ENCODE results near the gene ABCA4.

The ABCA4 gene

DNA sequence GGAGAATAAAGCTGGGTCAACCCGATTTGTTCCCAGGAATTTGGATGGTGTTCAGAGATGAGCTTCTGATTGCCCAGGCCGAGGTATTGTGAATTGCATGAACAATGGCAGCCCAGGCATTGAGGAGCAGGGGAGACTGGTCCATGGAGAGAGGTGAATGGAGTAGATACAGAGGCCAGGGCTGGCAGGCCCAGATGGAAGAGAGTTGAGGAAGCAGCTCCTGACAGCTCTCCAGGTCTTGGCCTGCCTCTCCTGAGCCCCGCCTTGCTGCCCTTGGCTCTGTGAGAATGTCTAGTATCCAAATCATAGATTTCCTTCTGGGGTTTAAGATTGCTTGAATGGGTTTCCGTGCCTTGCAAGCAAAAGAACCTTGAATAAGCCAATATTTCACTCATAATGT is 11.5 kb downstream of the ABCA4 start:
- Histone ChIP-seq H2AFZ (ENCODE audit: low read length) (no peak overlapping the region), H2BK5ac (ENCODE audit: low read length) (no peak overlapping the region), H2BK120ac (ENCODE audit: low read depth, low read length) (no peak overlapping the region), H3K4me2 (ENCODE audit: insufficient read depth, low read length, poor library complexity, severe bottlenecking) (no peak overlapping the region), H3K23ac (ENCODE audit: low read depth, low read length, poor library complexity) (no peak overlapping the region), H3K9ac (ENCODE audit: low read depth, low read length, poor library complexity) (no peak overlapping the region), H2BK12ac (ENCODE audit: low read length) (no peak overlapping the region), H3K79me1 (ENCODE audit: low read depth, low read length) (no peaks in the 10 kb centered on the region), H3K14ac (ENCODE audit: low read length) (no peak overlapping the region), H2BK15ac (ENCODE audit: low read length) (no peak overlapping the region), H2AK5ac (ENCODE audit: low read depth, low read length) (peak overlapping the region; percentile 15), H4K8ac (ENCODE audit: low read depth, low read length) (no peak overlapping the region), H3K27me3 (ENCODE audit: control insufficient read depth in 3 of 3, insufficient read depth in 3 of 3, low read depth in 1 of 3, low read length in 3 of 3) (peaks cover 0 to 2% (median 0%) of the 10 kb centered on the region in 3 experiments), H3K27ac (replicated peaks; ENCODE audit: low read length) (no peak overlapping the region), H3K4me3 (ENCODE audit: low read length in 2 of 2) (no peak overlapping the region), H3K9me3 (replicated peaks in 1 of 2; ENCODE audit: control insufficient read depth in 2 of 2, insufficient read depth in 1 of 2, low read depth in 1 of 2, low read length in 2 of 2) (peaks cover 0 to 2% of the 10 kb centered on the region in 2 donors), H3K4ac (ENCODE audit: low read length) (no peak overlapping the region), H4K91ac (ENCODE audit: low read depth, low read length, poor library complexity) (no peak overlapping the region), H3K4me1 (ENCODE audit: control insufficient read depth in 2 of 2, insufficient read depth in 1 of 2, low read depth in 1 of 2, low read length in 2 of 2) (peaks cover 10 to 15% of the 10 kb centered on the region in 2 donors), H3K18ac (ENCODE audit: low read length) (peak overlapping the region; percentile 76), H3K36me3 (replicated peaks in 1 of 2; ENCODE audit: control insufficient read depth in 2 of 2, insufficient read depth in 2 of 2, low read length in 2 of 2) (no peaks in the 10 kb centered on the region)
- DNase-seq (ENCODE audit: low spot score) = no peak
- no CpG with 5 or more reads among the region's 4 CpGs for WGBS, 2 donors (ENCODE audit: extremely low coverage in 2 of 2, insufficient read length in 2 of 2, insufficient replicate concordance in 1 of 2)

DNA sequence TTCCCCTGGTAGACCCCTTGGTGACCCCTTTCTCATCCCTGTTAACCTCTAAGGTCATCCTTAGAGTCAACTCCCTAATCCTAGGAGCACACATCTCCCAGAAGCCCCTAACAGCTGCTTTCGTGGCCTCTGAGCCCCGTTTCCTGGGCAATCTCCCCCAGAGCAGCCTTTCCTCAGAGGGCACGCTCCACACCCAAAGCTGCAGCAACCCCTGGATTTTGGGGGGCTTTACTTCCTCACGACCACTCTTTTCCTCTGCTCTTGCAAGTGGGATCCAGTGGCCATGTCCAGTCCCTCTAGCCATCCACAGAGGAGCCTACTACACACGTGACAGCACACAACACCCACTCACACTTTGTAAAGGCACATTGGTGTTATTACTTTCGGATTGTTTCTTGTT is 13.8 kb downstream of the ABCA4 start:
- H2BK120ac ChIP-seq (ENCODE audit: low read depth, low read length) = no peak overlapping the region
- peak overlapping the region; percentile 9 for H3K18ac ChIP-seq (ENCODE audit: low read length)
- no peak overlapping the region for H3K23ac ChIP-seq (ENCODE audit: low read depth, low read length, poor library complexity)
- no peak for DNase-seq (ENCODE audit: low spot score)
- H3K4me3 ChIP-seq (ENCODE audit: low read length in 2 of 2) = no peak overlapping the region
- peaks cover 0 to 2% of the 10 kb centered on the region in 2 donors for H3K9me3 ChIP-seq (replicated peaks in 1 of 2; ENCODE audit: control insufficient read depth in 2 of 2, insufficient read depth in 1 of 2, low read depth in 1 of 2, low read length in 2 of 2)
- H3K36me3 ChIP-seq (replicated peaks in 1 of 2; ENCODE audit: control insufficient read depth in 2 of 2, insufficient read depth in 2 of 2, low read length in 2 of 2) = no peaks in the 10 kb centered on the region
- H3K4ac ChIP-seq (ENCODE audit: low read length) = no peak overlapping the region
- no peaks in the 10 kb centered on the region for H3K79me1 ChIP-seq (ENCODE audit: low read depth, low read length)
- H3K27ac ChIP-seq (replicated peaks; ENCODE audit: low read length) = no peak overlapping the region
- H3K9ac ChIP-seq (ENCODE audit: low read depth, low read length, poor library complexity) = no peak overlapping the region
- peak overlapping the region; percentile 38 for H2AK5ac ChIP-seq (ENCODE audit: low read depth, low read length)
- H3K4me2 ChIP-seq (ENCODE audit: insufficient read depth, low read length, poor library complexity, severe bottlenecking) = no peak overlapping the region
- peaks cover 0 to 2% (median 0%) of the 10 kb centered on the region in 3 experiments for H3K27me3 ChIP-seq (ENCODE audit: control insufficient read depth in 3 of 3, insufficient read depth in 3 of 3, low read depth in 1 of 3, low read length in 3 of 3)
- H2AFZ ChIP-seq (ENCODE audit: low read length) = no peak overlapping the region
- no peak overlapping the region for H4K91ac ChIP-seq (ENCODE audit: low read depth, low read length, poor library complexity)
- no peak overlapping the region for H4K8ac ChIP-seq (ENCODE audit: low read depth, low read length)
- peaks cover 4 to 15% of the 10 kb centered on the region in 2 donors for H3K4me1 ChIP-seq (ENCODE audit: control insufficient read depth in 2 of 2, insufficient read depth in 1 of 2, low read depth in 1 of 2, low read length in 2 of 2)
- H2BK5ac ChIP-seq (ENCODE audit: low read length) = no peak overlapping the region
- WGBS, 2 donors (ENCODE audit: extremely low coverage in 2 of 2, insufficient read length in 2 of 2, insufficient replicate concordance in 1 of 2) = no CpG with 5 or more reads among the region's 6 CpGs
- no peak overlapping the region for H2BK15ac ChIP-seq (ENCODE audit: low read length)
- H2BK12ac ChIP-seq (ENCODE audit: low read length) = no peak overlapping the region
- H3K14ac ChIP-seq (ENCODE audit: low read length) = no peak overlapping the region

DNA sequence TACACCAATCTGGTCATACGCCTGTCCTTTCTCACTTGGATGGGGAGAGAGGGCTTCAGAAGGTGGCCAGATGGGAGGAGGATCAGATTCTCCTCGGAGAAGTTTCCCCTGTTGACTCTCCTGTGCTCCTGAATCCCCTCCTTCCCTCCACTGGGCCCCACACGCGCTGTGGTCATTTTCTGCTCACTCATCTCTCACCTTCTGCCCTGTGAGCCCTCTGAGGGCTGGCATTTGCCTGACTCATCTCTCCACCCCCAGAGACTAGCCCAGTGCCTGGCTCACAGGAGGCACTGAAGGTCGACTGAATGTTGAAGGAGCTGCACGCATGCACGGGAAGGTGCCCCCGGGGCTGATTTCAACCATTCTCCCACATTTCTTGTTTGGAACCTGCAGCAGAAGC is 14.2 kb downstream of the ABCA4 start:
- H2BK5ac ChIP-seq (ENCODE audit: low read length) = no peak overlapping the region
- DNase-seq (ENCODE audit: low spot score) = no peak
- H3K79me1 ChIP-seq (ENCODE audit: low read depth, low read length) = no peaks in the 10 kb centered on the region
- H3K4me2 ChIP-seq (ENCODE audit: insufficient read depth, low read length, poor library complexity, severe bottlenecking) = no peak overlapping the region
- H3K9ac ChIP-seq (ENCODE audit: low read depth, low read length, poor library complexity) = no peak overlapping the region
- H2BK15ac ChIP-seq (ENCODE audit: low read length) = no peak overlapping the region
- H3K4me3 ChIP-seq (ENCODE audit: low read length in 2 of 2) = peak overlapping the region in 1 of 2 donors; percentile 2
- H3K4me1 ChIP-seq (ENCODE audit: control insufficient read depth in 2 of 2, insufficient read depth in 1 of 2, low read depth in 1 of 2, low read length in 2 of 2) = peaks cover 4 to 15% of the 10 kb centered on the region in 2 donors
- H4K91ac ChIP-seq (ENCODE audit: low read depth, low read length, poor library complexity) = no peak overlapping the region
- H3K27ac ChIP-seq (replicated peaks; ENCODE audit: low read length) = no peak overlapping the region
- no peaks in the 10 kb centered on the region for H3K36me3 ChIP-seq (replicated peaks in 1 of 2; ENCODE audit: control insufficient read depth in 2 of 2, insufficient read depth in 2 of 2, low read length in 2 of 2)
- no CpG with 5 or more reads among the region's 8 CpGs for WGBS, 2 donors (ENCODE audit: extremely low coverage in 2 of 2, insufficient read length in 2 of 2, insufficient replicate concordance in 1 of 2)
- H3K23ac ChIP-seq (ENCODE audit: low read depth, low read length, poor library complexity) = no peak overlapping the region
- H3K4ac ChIP-seq (ENCODE audit: low read length) = peak overlapping the region; percentile 14
- H2AFZ ChIP-seq (ENCODE audit: low read length) = no peak overlapping the region
- peaks cover 0 to 2% of the 10 kb centered on the region in 2 donors for H3K9me3 ChIP-seq (replicated peaks in 1 of 2; ENCODE audit: control insufficient read depth in 2 of 2, insufficient read depth in 1 of 2, low read depth in 1 of 2, low read length in 2 of 2)
- no peak overlapping the region for H3K14ac ChIP-seq (ENCODE audit: low read length)
- H2BK120ac ChIP-seq (ENCODE audit: low read depth, low read length) = no peak overlapping the region
- no peak overlapping the region for H2BK12ac ChIP-seq (ENCODE audit: low read length)
- peaks cover 0 to 2% (median 0%) of the 10 kb centered on the region in 3 experiments for H3K27me3 ChIP-seq (ENCODE audit: control insufficient read depth in 3 of 3, insufficient read depth in 3 of 3, low read depth in 1 of 3, low read length in 3 of 3)
- H3K18ac ChIP-seq (ENCODE audit: low read length) = peak overlapping the region; percentile 61
- H2AK5ac ChIP-seq (ENCODE audit: low read depth, low read length) = peak overlapping the region; percentile 38
- H4K8ac ChIP-seq (ENCODE audit: low read depth, low read length) = no peak overlapping the region

DNA sequence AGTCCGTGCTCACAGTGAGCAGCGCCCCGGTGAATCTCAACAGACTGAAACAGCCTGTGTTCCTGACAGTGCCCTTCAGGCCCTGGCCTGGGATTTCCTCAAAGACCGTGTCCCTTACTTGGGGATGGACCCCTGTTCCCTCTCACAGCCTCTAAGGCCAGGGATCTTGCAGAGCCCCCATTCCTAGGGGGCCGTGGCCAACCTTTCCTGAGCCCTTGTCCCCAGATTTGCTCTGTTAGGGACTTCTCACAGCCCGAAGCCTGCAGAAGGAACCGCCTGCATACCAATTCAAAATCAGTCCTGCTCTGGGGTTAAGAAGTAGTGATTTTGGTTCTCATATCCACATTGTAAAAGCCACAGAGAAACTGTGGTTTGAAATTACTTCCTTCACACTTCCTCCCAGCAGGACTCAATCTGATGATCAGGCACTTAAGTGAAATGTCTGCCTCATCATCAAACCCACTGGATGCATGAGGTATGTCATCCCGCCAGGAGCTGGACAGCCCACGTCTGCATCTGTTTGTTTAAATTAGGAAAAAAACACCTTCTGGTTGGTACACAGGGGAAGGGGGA is 14.9 kb downstream of the ABCA4 start:
- Histone ChIP-seq H3K4ac (ENCODE audit: low read length) (no peak overlapping the region), H3K79me1 (ENCODE audit: low read depth, low read length) (no peaks in the 10 kb centered on the region), H3K18ac (ENCODE audit: low read length) (peak overlapping the region; percentile 88), H2BK120ac (ENCODE audit: low read depth, low read length) (no peak overlapping the region), H2BK5ac (ENCODE audit: low read length) (peak overlapping the region; percentile 42), H4K8ac (ENCODE audit: low read depth, low read length) (no peak overlapping the region), H3K27ac (replicated peaks; ENCODE audit: low read length) (no peak overlapping the region), H3K23ac (ENCODE audit: low read depth, low read length, poor library complexity) (peak overlapping the region; percentile 30), H3K9me3 (replicated peaks in 1 of 2; ENCODE audit: control insufficient read depth in 2 of 2, insufficient read depth in 1 of 2, low read depth in 1 of 2, low read length in 2 of 2) (peaks cover 0 to 2% of the 10 kb centered on the region in 2 donors), H3K4me1 (ENCODE audit: control insufficient read depth in 2 of 2, insufficient read depth in 1 of 2, low read depth in 1 of 2, low read length in 2 of 2) (peaks cover 4 to 15% of the 10 kb centered on the region in 2 donors), H2BK12ac (ENCODE audit: low read length) (peak overlapping the region; percentile 25), H3K4me2 (ENCODE audit: insufficient read depth, low read length, poor library complexity, severe bottlenecking) (no peak overlapping the region), H3K27me3 (ENCODE audit: control insufficient read depth in 3 of 3, insufficient read depth in 3 of 3, low read depth in 1 of 3, low read length in 3 of 3) (peaks cover 0 to 2% (median 0%) of the 10 kb centered on the region in 3 experiments), H3K36me3 (replicated peaks in 1 of 2; ENCODE audit: control insufficient read depth in 2 of 2, insufficient read depth in 2 of 2, low read length in 2 of 2) (no peaks in the 10 kb centered on the region), H3K14ac (ENCODE audit: low read length) (no peak overlapping the region), H2AK5ac (ENCODE audit: low read depth, low read length) (peak overlapping the region; percentile 51), H4K91ac (ENCODE audit: low read depth, low read length, poor library complexity) (peak overlapping the region; percentile 28), H3K4me3 (ENCODE audit: low read length in 2 of 2) (no peak overlapping the region), H3K9ac (ENCODE audit: low read depth, low read length, poor library complexity) (no peak overlapping the region), H2AFZ (ENCODE audit: low read length) (peak overlapping the region; percentile 37), H2BK15ac (ENCODE audit: low read length) (peak overlapping the region; percentile 76)
- WGBS, 2 donors (ENCODE audit: extremely low coverage in 2 of 2, insufficient read length in 2 of 2, insufficient replicate concordance in 1 of 2) = no CpG with 5 or more reads among the region's 9 CpGs
- no peak for DNase-seq (ENCODE audit: low spot score)

All from neuronal stem cell (in vitro differentiated cells).